NCI-H1105 treated with DMSO at 0.1 percent for 48 hours (cell line): ENCODE data around the gene DNM1.
"Not testable (repeated sequence)": the region's sequence is repeated elsewhere in the genome, so short reads cannot be mapped to it uniquely, and the experiment has no call there.

ENCODE experiments used
- DNase-seq: peaks from one replicate; lab custom pipeline; 2025; lab: John Stamatoyannopoulos, UW

DNM1 gene

GRCh38 chr9:128225770-128226411 is 22.7 kb downstream of the DNM1 start:
- no peak for DNase-seq

- no peak for DNase-seq
Observed at GRCh38 chr9:128226412-128226801, 23.2 kb downstream of the DNM1 start.

DNA sequence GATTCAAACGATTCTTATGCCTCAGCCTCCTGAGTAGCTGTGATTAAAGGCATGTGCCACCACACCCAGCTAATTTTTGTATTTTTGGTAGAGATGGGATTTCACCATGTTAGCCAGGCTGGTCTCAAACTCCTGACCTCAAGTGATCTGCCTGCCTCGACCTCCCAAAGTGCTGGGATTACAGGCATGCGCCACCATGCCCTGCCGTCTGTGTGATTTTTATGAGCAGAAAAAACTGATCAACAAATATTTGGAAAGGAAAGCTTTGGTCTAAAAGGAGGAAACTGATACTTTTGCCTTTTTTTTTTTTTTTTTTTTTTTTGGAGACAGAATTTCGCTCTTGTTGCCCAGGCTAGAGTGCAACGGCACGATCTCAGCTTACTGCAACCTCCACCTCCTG is 27.7 kb downstream of the DNM1 start:
- not testable (repeated sequence) for DNase-seq

DNA sequence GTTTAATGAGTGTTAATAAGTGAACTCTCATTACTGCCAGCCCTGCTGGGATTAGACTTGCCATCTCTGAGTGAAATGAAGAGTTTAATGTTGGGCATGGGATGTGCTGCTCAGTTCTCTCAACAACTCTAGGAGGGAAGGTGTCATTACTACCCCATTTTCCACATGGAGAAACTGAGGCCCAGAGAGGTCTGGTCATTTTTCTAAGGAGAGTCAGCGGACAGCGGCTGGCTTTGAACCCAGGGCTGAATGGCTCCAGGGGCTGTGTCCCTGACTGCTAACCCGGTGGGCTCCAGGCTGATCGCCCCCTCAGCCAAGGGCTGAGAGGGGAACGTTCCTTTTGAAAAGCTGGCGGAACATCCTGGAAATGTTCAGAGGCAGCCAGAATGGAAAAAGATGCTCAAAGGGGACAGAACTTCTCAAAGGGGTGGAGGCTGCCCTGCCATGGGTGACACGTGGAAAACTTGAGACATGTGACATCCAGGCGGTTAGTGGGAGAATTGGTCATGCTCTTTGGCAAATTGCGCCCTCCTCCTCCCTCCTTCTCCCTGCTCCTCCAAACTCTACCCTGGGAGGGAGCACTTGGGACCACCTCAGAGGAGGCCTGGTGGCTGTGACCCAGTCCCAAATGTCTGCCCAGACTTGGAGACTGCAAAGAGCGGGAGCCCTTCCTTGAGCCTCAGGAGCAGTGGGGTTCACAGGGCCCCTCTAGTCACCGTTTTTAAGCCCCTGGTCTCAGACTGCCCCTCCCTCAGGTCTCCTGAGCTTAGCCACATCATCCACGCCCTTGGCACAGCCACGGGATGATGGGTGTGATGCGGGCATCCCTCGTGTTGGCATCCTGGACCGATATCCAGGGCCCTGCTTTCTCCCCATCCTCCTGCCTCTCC is 28.7 kb downstream of the DNM1 start:
- no peak for DNase-seq

DNA sequence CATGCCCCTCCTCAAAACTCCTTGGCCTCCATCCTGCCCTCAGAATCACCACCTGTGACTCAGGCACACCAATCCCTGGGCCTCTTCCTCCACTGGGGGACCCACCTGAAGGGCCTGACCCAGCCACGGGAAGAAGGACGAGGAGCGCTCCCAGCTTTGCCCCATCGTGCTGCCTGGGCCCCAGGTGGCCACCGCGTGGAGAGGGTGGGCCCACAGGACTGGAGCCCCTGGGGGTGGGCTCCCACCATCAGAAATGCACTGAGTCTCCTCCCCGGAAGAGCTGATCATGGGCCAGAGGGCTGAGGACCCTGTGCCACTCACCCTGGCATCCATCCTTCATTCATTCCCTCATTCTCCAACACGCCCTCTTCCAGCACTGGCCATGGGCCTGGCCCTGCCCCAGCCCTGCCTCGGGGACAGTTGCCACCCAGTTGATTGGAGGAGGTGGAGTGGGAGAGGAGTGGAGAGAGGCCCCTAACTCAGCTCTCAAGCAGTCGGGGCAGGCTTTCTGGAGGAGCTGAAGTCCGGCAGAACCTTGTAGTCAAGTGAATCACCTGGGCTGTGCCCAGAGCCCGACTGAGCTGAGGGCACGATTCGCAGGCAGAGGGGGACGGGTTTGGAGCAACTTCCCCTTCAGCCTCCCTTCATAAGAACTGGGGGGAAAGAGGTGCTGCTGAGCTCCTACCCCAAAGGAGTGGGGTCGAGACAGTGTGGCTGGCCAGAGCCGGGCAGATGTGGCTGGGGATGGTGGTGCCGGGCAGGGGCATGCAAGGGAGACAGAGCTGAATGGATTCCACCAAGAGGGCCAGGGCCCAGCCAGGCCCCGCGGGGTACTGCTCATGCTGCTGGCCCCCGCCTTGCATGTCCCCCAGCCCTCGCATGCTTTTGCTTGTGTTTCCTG is 29.6 kb downstream of the DNM1 start:
- no peak for DNase-seq

DNA sequence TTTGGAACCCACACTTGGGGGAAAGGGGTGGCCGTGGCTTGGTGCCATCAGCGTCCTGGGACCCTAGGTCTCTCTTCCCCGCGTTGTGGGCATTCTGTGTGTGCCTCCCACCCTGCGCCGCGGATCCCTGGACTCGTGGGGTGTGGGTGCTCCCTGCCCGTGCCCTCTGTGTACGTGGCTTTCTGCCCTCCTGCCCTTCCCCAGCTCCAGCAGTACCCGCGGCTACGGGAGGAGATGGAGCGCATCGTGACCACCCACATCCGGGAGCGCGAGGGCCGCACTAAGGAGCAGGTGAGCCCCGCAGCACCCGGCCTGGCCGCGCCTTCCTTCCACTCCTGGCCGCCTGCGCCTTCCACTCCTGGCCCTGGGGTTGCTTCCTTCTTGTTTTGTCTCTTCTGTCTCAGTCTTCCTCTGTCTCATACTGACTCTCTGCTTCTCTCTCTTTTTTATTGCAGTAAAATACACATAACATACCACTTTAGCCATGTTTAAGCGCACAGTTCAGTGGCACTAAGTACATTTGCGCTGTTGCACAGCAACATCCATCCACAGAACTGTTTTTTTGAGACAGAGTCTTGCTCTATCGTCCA is 30.7 kb downstream of the DNM1 start:
- no peak for DNase-seq

DNA sequence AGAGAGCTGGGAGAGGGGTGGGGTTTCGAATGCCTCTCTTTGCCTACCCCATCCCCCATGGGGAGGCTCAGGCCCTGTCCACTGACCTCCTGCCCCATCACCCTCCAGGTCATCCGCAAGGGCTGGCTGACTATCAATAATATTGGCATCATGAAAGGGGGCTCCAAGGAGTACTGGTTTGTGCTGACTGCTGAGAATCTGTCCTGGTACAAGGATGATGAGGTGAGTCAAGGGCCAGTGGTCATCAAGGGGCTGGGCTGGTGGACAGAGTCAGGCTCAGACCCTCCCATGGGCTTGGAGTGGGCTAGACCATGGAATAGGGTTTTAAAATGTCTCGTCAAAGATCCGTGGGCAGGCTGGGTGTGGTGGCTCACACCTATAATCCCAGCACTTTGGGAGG is 38.9 kb downstream of the DNM1 start:
- DNase-seq = no peak

- no peak for DNase-seq
Observed at GRCh38 chr9:128242828-128243214, 39.6 kb downstream of the DNM1 start.

- no peak for DNase-seq
Observed at GRCh38 chr9:128243215-128244018, 40.2 kb downstream of the DNM1 start.

DNA sequence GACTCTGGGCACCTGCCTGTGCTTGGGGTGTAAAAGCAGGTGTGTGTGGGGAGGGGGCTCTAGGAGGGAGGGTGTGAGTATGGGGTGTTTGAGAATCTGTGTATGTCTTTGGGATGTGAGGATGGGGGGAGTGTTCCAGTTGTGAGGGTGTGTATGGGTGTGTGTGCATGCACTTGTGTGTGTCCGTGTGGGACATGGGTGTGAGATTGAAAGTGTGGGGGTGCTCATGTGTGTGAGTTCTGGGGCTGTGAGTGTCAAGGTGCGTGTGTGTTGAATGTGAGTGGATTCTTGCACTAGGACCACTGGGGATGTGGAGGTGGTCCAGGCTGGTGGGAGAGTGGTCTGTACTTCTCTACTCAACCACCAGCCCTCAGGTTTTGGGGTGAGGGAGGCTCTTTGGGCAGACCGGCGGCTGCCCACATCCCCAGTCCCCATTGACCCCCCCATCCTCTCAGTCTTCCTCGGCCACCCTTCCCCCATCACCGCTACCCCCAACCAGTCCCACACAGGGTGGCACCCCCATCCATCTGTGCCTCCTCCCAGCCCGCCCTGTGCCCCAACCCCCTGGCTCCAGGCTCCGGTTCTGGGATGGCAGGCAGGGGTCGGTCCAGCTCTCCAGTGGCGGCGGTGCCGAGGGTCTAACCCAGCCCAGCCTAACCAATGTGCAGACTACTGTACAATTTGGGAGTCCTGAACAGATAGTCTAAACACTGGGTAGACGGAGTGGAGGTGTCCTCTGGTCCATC is 41.1 kb downstream of the DNM1 start:
- no peak for DNase-seq

- DNase-seq = no peak
Observed at GRCh38 chr9:128244837-128245231, 41.7 kb downstream of the DNM1 start.

DNA sequence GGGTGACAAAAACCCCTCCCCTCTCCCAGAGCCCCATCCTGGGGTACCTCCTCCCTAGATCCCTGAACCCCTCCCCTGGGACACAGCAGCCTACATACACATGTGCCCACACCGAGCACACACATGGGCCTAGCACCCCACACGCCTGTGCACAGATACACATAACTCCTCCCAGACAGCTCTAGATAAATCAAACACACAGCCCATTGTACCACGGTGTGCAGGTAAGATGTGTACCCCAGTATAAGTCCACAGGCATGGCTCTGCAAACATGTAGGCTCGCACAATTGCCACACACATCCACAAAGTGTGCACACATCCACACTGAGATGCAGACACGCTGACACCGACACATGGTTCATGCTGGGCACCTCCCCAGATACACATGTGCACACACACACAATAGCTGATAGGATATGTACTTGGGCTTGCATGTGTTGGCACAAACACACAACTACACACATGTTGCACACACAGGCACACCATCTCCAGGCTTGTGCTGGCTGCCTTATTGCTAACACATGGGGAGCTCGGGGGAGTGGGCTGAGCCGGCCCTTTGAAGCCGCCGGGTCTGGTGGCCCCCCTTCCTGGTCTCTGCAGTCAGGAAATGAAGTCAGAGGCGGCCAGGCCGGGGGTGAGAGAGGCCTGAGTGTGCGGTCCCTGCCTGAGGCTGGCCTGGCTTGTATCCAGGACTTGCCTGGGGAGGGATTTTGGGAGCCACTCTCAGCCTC is 42.4 kb downstream of the DNM1 start:
- DNase-seq = no peak

DNA sequence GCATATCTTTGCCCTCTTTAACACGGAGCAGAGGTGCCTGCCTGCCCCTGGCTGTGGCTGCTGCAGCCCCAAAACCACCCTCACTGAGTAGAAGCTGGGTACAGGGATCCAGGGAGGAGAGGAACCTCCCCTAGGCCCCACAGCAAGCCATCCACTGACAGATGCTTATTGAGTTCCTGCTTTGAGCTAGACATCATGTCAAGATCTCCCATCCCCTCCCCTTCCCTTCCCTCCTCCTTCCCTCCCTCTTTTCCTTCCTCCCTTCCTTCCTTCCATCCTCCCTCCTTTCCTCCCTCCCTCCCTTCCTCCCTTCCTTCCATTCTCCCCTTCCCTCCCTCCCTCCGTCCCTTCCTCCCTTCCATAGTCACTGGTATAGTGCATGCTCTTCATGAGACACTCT is 43.3 kb downstream of the DNM1 start:
- DNase-seq = no peak

DNA sequence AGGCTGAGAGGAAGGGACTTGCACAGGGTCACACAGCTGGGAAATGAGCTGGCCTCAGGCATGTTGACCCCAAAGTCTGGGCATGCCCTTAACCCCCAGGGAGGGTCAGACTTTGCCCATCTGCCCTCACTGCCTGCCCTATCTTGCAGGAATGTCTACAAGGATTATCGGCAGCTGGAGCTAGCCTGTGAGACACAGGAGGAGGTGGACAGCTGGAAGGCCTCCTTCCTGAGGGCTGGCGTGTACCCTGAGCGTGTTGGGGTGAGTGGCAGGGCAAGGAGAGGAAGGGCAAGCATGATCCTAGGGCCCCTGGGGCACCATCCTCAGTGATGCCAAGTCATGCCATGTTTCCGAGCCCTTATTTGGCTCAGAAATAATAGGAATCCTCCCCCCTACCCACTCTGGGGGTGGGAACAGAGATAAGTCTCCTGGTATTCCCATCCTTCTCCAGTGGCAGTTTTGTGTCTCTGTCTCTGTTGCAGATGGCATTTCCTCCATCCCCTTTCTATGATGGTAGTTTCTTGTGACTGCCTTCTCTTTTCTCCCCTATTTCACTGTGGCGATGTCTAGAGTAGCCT is 44.1 kb downstream of the DNM1 start:
- DNase-seq = no peak

DNA sequence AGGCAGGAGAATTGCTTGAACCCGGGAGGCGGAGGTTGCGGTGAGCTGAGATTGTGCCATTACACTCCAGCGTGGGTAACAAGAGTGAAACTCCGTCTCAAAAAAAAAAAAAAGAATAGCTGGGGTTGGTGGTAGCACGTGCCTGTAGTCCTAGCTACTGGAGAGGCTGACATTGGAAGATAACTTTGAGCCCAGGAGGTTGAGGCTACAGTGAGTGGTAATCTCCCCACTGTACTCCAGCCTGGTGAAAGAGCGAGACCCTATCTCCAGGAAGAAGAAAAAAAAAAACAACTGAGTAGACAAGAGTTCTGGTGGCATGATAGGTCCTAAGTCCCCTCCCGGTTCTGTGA is 46.4 kb downstream of the DNM1 start:
- DNase-seq = no peak

GRCh38 chr9:128249908-128250838 is 47.0 kb downstream of the DNM1 start:
- peak; percentile 68 for DNase-seq

DNA sequence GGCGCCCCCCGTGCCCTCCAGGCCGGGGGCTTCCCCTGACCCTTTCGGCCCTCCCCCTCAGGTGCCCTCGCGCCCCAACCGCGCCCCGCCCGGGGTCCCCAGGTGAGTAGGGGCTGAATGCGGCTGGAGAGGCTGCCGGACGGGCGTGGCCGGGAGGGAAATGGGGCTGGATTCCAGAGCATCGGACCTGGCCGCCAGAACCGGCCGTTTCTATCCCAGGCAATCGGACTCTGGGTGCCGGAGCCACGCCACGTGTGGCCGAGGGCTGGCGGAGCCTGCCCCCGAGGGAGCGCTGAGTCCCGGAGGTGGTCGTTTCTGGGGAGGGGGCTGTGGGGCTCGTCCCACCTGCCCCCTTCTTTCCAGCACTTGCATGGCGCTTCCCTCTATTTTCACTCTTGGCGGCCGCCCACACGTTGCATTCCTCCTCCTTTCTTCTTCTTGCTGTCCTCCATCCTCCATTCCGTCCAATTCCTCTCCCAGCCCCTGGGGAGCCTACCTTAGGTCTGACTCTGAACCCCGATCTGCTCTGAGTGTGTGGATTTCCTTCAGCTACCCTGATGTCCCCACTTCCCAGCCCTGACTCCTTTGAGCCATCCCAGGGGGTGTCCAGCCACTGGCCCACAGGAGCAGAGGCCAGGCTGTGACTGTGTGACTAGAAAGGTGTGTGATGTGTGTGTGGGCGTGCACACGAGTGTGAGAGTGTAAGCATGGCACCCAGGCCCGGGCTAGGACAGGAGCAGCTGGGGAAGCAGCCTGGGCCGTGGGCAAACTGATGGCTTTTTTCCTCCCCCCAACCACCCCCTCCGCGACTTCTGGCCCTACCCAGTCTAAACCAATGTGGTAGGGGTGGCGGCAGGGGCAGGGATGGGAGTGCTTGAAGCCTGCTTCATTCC is 47.9 kb downstream of the DNM1 start:
- no peak for DNase-seq

GRCh38 chr9:128251732-128252100 is 48.5 kb downstream of the DNM1 start:
- DNase-seq = no peak
